Body of pancreas (tissue), 4 donors: ENCODE results near the gene SDHC.

Experiments
- CTCF ChIP-seq, 7 experiments: fragments of 450-650 bp in 4 of 7; fragments of 200-600 bp in 3 of 7; sonication (generic) in 3 of 7; IDR thresholded peaks; one replicate each; pipeline ENCODE4 v1.5.1; 2016 to 2019; ENCODE audit warnings: antibody characterized with exemption in 7 of 7
- POLR2A ChIP-seq, 3 donors: fragments of 450-650 bp; IDR thresholded peaks; one replicate each; pipeline ENCODE4 v1.6.1; 2016; ENCODE audit warnings: antibody characterized with exemption in 3 of 3, mild to moderate bottlenecking in 2 of 3

- TF ChIP-seq CTCF (IDR thresholded peaks at IDR 0.05), result no peak
- no peak for TF ChIP-seq POLR2A (IDR thresholded peaks at IDR 0.05)
Measured at GRCh38 chr1:161390559-161390858, 76.3 kb downstream of the SDHC start.
